K562 (cell line): ENCODE measurements around the gene LTBP1. TPM values are rescaled to one million over a fixed set of nuclear protein-coding genes. Genes with fewer than 3 reads are reported as not detected.

Experiments used
- ARHGAP35 ChIP-seq: fragments of 450-650 bp; IDR thresholded peaks from 2 replicates; pipeline ENCODE4 v1.6.1; 2018; ENCODE audit not compliant: partially characterized antibody
- ARID1B ChIP-seq: fragments of 450-650 bp; IDR thresholded peaks from 2 replicates; pipeline ENCODE4 v1.6.1; 2016; ENCODE audit warnings: antibody characterized with exemption, mild to moderate bottlenecking, inconsistent platforms
- FOXA3 ChIP-seq, 2 experiments: fragments of 450-650 bp in 1 of 2; sonication (generic) in 1 of 2; formaldehyde crosslinking; IDR thresholded peaks in 1 of 2; conservative IDR thresholded peaks in 1 of 2; 2 replicates each; pipeline versions ENCODE4 v1.4.0 to v1.8.0; 2020 to 2022; ENCODE audit warnings: mild to moderate bottlenecking in 2 of 2, missing genetic modification reagents in 1 of 2
- GABPB2 ChIP-seq: fragments of 250-450 bp; sonication (Bioruptor Pico); conservative IDR thresholded peaks from 2 replicates; pipeline ENCODE4 v1.5.1; 2021; ENCODE audit warnings: mild to moderate bottlenecking
- GATAD2A ChIP-seq: fragments of 450-650 bp; IDR thresholded peaks from 2 replicates; pipeline ENCODE4 v1.6.1; 2017
- NCOA2 ChIP-seq, 2 experiments: fragments of 450-650 bp; IDR thresholded peaks; 2 replicates each; pipeline ENCODE4 v1.6.1; 2018; ENCODE audit warnings: mild to moderate bottlenecking in 2 of 2, moderate library complexity in 1 of 2; ENCODE audit not compliant: partially characterized antibody in 2 of 2
- NRF1 ChIP-seq, 2 experiments: fragments of 450-650 bp; IDR thresholded peaks in 1 of 2; conservative IDR thresholded peaks in 1 of 2; 2 replicates each; pipeline ENCODE4 v1.6.1; 2014; ENCODE audit warnings: mild to moderate bottlenecking in 2 of 2
- PRMT5 ChIP-seq: sonication (generic); formaldehyde crosslinking; IDR thresholded peaks from 2 replicates; pipeline ENCODE4 v1.5.0; 2020; ENCODE audit warnings: missing genetic modification reagents
- PTTG1 ChIP-seq: fragments of 450-650 bp; IDR thresholded peaks from 2 replicates; pipeline ENCODE4 v1.6.1; 2016; ENCODE audit warnings: low read depth, mild to moderate bottlenecking, missing genetic modification characterization, missing compliant biosample characterization
- SLC30A9 ChIP-seq: fragments of 250-450 bp; sonication (Bioruptor Pico); IDR thresholded peaks from 2 replicates; pipeline ENCODE4 v1.8.0; 2022; ENCODE audit warnings: mild to moderate bottlenecking, moderate library complexity
- STAT5A ChIP-seq: IDR thresholded peaks from 2 replicates; pipeline ENCODE4 v1.6.1; 2012; ENCODE audit warnings: low read length, inconsistent platforms, borderline replicate concordance
- TEAD1 ChIP-seq, 2 experiments: fragments of 450-650 bp in 1 of 2; sonication (generic) in 1 of 2; formaldehyde crosslinking; IDR thresholded peaks; 2 replicates each; pipeline versions ENCODE4 v1.4.0 to v1.8.0; 2020 to 2022; ENCODE audit warnings: mild to moderate bottlenecking in 2 of 2, missing genetic modification reagents in 1 of 2
- TFAM ChIP-seq: fragments of 250-450 bp; sonication (Bioruptor Pico); conservative IDR thresholded peaks from 2 replicates; pipeline ENCODE4 v1.5.0; 2021; ENCODE audit warnings: mild to moderate bottlenecking, moderate library complexity
- ZNF23 ChIP-seq: fragments of 250-450 bp; sonication (Bioruptor Pico); IDR thresholded peaks from 2 replicates; pipeline ENCODE4 v1.4.0; 2020; ENCODE audit warnings: mild to moderate bottlenecking
- ZNF354B ChIP-seq: fragments of 250-450 bp; sonication (Bioruptor Pico); IDR thresholded peaks from 2 replicates; pipeline ENCODE4 v1.4.0; 2020
- polyA plus RNA-seq, 8 experiments: library from polyadenylated mRNA; depleted of rRNA in 4 of 8; stranded (reverse) in 5 of 8; unstranded in 3 of 8; fragments of >200 nt; fragmentation: Nextera tagmentation in 2 of 8; fragmentation: Illumina TruSeq in 1 of 8; extraction: Ambion mirVana in 2 of 8; extraction: Trizol in 1 of 8; gene quantifications; 2 replicates each; pipeline versions ENCODE4 v1.2.1 to v1.2.3, GENCODE V29; 2011 to 2014; ENCODE audit warnings: inconsistent platforms in 1 of 8, missing spikeins in 1 of 8
- total RNA-seq, 7 experiments: library from RNA; depleted of rRNA in 6 of 7; stranded (reverse); fragments of >200 nt in 6 of 7; fragmentation: Illumina TruSeq in 2 of 7; extraction: Trizol in 2 of 7; gene quantifications; 2 replicates each; pipeline versions ENCODE4 v1.2.1 to v1.2.3, GENCODE V29; 2011 to 2021; ENCODE audit warnings: low replicate concordance in 1 of 7
- TF ChIP-seq, protein P1 (sequence below): conservative IDR thresholded peaks from 2 replicates; pipeline ENCODE4 v1.6.1; 2011; ENCODE audit warnings: low read depth, mild to moderate bottlenecking, low read length; ENCODE audit not compliant: control insufficient read depth
- TF ChIP-seq, protein P2 (sequence below): fragments of 250-450 bp; sonication (Bioruptor Pico); IDR thresholded peaks from 2 replicates; pipeline ENCODE4 v1.8.0; 2022; ENCODE audit warnings: inconsistent platforms
- TF ChIP-seq, protein P3 (sequence below), 2 experiments: IDR thresholded peaks; 2 replicates each; pipeline ENCODE4 v1.6.1; 2012; ENCODE audit warnings: improper control_type of control experiment in 2 of 2, low read depth in 2 of 2, low read length in 2 of 2, borderline replicate concordance in 1 of 2
- TF ChIP-seq, protein P4 (sequence below): fragments of 450-650 bp; IDR thresholded peaks from 2 replicates; pipeline ENCODE4 v1.6.1; 2016; ENCODE audit warnings: borderline replicate concordance
- TF ChIP-seq, protein P5 (sequence below): fragments of 250-450 bp; sonication (Bioruptor Pico); IDR thresholded peaks from 2 replicates; pipeline ENCODE4 v1.8.0; 2021; ENCODE audit warnings: borderline replicate concordance, mild to moderate bottlenecking, moderate library complexity; ENCODE audit not compliant: poor library complexity, severe bottlenecking

Gene LTBP1
- total and polyA plus RNA-seq, 9 of the 15 experiments (the other 6 are each of a cell fraction or from before 2014, with no cell fraction given), result 3.6 to 16.4 (median 8.5) TPM

DNA sequence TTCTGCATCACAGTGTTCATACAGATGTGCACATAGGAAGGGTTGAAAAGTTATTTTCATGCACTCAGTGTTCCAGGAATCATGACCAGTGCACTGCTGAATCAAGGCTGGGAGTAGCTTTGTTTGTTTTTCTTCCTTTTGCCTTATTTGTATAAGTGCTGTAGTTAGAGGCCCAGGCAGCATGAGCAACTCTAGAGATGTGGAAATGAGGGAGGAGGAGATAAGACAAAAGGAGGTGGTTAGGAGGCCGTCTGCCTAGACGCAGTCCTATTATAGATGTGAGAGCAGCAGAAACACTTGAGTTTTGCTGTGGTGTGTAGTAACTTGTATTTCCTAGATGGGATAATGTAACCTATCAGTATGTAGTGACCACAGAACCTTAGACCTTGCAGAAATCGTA, 265.4 kb downstream of the LTBP1 start (continued):
- no peak for TF ChIP-seq TEAD1 (CRISPR knock-in tag; IDR thresholded peaks at IDR 0.05)
- TF ChIP-seq, protein P1, sequence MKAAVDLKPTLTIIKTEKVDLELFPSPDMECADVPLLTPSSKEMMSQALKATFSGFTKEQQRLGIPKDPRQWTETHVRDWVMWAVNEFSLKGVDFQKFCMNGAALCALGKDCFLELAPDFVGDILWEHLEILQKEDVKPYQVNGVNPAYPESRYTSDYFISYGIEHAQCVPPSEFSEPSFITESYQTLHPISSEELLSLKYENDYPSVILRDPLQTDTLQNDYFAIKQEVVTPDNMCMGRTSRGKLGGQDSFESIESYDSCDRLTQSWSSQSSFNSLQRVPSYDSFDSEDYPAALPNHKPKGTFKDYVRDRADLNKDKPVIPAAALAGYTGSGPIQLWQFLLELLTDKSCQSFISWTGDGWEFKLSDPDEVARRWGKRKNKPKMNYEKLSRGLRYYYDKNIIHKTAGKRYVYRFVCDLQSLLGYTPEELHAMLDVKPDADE, result no peak
- TF ChIP-seq, protein P2, sequence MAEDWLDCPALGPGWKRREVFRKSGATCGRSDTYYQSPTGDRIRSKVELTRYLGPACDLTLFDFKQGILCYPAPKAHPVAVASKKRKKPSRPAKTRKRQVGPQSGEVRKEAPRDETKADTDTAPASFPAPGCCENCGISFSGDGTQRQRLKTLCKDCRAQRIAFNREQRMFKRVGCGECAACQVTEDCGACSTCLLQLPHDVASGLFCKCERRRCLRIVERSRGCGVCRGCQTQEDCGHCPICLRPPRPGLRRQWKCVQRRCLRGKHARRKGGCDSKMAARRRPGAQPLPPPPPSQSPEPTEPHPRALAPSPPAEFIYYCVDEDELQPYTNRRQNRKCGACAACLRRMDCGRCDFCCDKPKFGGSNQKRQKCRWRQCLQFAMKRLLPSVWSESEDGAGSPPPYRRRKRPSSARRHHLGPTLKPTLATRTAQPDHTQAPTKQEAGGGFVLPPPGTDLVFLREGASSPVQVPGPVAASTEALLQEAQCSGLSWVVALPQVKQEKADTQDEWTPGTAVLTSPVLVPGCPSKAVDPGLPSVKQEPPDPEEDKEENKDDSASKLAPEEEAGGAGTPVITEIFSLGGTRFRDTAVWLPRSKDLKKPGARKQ, result no peak
- no peak for TF ChIP-seq PTTG1
- no peak for TF ChIP-seq STAT5A
- no peak for TF ChIP-seq GATAD2A
- TF ChIP-seq SLC30A9 (CRISPR knock-in tag), result no peak
- TF ChIP-seq, protein P3, sequence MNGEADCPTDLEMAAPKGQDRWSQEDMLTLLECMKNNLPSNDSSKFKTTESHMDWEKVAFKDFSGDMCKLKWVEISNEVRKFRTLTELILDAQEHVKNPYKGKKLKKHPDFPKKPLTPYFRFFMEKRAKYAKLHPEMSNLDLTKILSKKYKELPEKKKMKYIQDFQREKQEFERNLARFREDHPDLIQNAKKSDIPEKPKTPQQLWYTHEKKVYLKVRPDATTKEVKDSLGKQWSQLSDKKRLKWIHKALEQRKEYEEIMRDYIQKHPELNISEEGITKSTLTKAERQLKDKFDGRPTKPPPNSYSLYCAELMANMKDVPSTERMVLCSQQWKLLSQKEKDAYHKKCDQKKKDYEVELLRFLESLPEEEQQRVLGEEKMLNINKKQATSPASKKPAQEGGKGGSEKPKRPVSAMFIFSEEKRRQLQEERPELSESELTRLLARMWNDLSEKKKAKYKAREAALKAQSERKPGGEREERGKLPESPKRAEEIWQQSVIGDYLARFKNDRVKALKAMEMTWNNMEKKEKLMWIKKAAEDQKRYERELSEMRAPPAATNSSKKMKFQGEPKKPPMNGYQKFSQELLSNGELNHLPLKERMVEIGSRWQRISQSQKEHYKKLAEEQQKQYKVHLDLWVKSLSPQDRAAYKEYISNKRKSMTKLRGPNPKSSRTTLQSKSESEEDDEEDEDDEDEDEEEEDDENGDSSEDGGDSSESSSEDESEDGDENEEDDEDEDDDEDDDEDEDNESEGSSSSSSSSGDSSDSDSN (IDR thresholded peaks at IDR 0.05; ENCODE audit: borderline replicate concordance in 1 of 2, low read depth in 2 of 2, low read length in 2 of 2), result no peak
- no peak for TF ChIP-seq ZNF23 (CRISPR knock-in tag)
- TF ChIP-seq ARID1B, result peak; percentile 65
- TF ChIP-seq ZNF354B (CRISPR knock-in tag), result no peak
- no peak for TF ChIP-seq GABPB2 (CRISPR knock-in tag)
- TF ChIP-seq, protein P4, sequence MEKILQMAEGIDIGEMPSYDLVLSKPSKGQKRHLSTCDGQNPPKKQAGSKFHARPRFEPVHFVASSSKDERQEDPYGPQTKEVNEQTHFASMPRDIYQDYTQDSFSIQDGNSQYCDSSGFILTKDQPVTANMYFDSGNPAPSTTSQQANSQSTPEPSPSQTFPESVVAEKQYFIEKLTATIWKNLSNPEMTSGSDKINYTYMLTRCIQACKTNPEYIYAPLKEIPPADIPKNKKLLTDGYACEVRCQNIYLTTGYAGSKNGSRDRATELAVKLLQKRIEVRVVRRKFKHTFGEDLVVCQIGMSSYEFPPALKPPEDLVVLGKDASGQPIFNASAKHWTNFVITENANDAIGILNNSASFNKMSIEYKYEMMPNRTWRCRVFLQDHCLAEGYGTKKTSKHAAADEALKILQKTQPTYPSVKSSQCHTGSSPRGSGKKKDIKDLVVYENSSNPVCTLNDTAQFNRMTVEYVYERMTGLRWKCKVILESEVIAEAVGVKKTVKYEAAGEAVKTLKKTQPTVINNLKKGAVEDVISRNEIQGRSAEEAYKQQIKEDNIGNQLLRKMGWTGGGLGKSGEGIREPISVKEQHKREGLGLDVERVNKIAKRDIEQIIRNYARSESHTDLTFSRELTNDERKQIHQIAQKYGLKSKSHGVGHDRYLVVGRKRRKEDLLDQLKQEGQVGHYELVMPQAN, result no peak
- TF ChIP-seq ARHGAP35, result no peak
- TF ChIP-seq FOXA3 (CRISPR knock-in tag; conservative IDR thresholded peaks at IDR 0.05 in 1 of 2, IDR thresholded peaks at IDR 0.05 in 1 of 2), result peak; percentile 46 to 79; a peak in 3 of 4 replicates
- no peak for TF ChIP-seq TFAM (CRISPR knock-in tag)
- TF ChIP-seq PRMT5 (CRISPR knock-in tag), result no peak
- TF ChIP-seq NCOA2 (IDR thresholded peaks at IDR 0.05; ENCODE audit: partially characterized antibody in 2 of 2), result no peak
- TF ChIP-seq, protein P5, sequence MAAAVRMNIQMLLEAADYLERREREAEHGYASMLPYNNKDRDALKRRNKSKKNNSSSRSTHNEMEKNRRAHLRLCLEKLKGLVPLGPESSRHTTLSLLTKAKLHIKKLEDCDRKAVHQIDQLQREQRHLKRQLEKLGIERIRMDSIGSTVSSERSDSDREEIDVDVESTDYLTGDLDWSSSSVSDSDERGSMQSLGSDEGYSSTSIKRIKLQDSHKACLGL (CRISPR knock-in tag), result no peak
- TF ChIP-seq NRF1 (conservative IDR thresholded peaks at IDR 0.05 in 1 of 2, IDR thresholded peaks at IDR 0.05 in 1 of 2), result peak; percentile 50 to 51; a peak in 2 of 4 replicates
